GM21526 (cell line): ENCODE measurements around the gene CHDH.

Experiments
- ATAC-seq: cut with Tn5 transposase; IDR thresholded peaks from one replicate; pipeline ENCODE4 v1.9.1; 2021; ENCODE audit warnings: moderate library complexity; ENCODE audit not compliant: unreplicated experiment, low FRiP score

The CHDH gene

DNA sequence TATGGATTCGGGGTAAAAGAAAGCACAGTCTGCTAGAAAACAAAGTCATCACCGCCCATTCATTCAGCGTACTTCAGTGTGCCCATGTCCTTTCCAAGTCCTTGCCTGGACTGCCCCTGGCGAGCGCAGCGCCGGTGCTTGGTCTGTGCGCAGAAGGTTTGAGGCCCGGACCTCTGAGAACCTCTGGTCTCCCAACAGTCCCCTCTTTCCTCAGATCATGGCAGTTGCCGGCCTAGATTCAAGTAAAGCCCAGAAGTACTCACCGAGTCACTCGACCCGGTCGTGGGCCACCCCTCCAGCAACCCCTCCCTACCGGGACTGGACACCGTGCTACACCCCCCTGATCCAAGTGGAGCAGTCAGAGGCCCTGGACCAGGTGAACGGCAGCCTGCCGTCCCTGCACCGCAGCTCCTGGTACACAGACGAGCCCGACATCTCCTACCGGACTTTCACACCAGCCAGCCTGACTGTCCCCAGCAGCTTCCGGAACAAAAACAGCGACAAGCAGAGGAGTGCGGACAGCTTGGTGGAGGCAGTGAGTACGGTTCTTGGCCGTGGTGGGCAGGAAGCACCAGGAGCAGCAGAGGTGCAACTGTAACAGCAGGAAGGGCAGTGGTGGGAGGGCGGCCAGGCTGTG, 36.3 kb downstream of the CHDH start:
- no peak for ATAC-seq

GRCh38 chr3:53809267-53809666, 37.0 kb downstream of the CHDH start:
- no peak for ATAC-seq

DNA sequence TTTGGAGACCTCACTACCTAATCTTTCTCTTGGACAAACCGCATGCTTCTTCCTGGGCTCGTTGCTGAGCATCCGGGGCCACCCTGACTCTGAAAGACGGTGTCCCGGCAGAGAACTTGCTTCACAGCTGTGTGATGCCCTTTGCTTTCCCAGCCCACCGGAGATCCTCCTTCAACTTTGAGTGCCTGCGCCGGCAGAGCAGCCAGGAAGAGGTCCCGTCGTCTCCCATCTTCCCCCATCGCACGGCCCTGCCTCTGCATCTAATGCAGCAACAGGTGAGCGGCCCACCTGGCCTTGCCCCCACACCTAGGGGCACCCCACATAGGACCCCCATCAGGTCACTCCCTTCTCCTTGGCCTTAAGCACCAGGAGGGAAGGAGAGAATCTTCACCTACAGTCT, 37.7 kb downstream of the CHDH start:
- ATAC-seq = no peak

DNA sequence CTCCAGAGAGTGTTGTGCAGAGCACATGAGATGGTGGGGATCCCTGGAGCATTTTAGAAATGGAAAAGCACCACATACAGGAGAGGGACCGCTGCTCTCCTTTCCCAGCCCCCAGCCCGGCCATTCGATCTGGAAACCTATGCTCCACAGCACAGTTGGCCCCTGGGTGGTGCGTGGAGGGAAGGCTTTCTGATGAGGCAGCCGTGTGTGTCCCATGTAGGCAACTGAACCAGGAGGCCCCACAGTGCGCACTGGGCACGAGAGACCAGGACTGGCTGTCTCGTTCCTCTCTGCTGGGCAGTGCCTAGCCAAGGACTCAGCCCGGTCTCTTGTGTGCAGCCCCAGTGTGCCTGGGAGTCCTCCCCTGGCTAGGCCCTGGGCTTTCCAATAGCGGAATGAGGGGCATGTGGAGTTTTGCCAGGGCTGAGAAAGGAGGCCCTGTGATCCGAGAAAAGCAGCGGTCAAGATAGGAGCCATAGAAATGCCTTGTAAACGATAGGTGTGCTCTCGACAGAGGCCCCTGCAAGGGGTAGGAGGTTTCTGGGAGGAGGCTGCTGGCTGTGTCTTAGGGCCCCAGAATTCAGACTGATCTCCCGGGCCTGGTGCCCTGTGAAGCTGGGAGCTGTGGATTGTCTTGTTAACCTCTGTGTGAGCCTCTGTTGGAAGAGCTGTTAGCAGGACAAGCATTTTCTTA, 39.0 kb downstream of the CHDH start:
- ATAC-seq = no peak

- ATAC-seq = no peak
Measured at GRCh38 chr3:53806182-53807116, 39.8 kb downstream of the CHDH start.

DNA sequence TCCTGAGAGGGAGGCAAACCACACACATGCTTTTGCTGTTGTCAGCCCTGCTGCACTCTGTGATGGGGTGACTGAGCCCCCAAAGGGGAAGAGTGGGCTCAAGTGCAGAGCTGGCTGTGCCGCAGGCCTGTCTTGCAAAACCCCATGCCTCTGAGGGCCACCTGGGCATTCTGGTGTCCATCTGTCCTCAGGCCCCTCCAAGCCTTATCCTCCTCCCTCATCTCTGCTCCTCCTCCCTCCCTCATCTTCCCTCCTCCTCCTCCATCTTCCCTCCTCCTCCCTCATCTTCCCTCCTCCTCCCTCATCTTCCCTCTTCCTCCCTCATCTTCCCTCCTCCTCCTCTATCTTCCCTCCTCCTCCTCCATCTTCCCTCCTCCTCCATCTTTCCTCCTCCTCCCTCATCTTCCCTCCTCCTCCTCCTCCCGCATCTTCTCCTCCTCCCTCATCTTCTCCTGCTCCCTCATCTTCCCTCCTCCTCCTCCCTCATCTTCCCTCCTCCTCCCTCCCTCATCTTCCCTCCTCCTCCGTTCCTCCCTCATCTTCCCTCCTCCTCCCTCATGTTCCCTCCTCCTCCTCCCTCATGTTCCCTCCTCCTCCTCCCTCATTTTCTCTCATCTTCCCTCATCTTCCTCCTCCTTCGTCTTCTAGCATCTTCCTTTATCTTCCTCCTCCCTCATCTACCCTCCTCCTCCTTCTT, 40.6 kb downstream of the CHDH start:
- ATAC-seq = no peak

GRCh38 chr3:53804697-53805462, 41.3 kb downstream of the CHDH start:
- ATAC-seq = no peak

DNA sequence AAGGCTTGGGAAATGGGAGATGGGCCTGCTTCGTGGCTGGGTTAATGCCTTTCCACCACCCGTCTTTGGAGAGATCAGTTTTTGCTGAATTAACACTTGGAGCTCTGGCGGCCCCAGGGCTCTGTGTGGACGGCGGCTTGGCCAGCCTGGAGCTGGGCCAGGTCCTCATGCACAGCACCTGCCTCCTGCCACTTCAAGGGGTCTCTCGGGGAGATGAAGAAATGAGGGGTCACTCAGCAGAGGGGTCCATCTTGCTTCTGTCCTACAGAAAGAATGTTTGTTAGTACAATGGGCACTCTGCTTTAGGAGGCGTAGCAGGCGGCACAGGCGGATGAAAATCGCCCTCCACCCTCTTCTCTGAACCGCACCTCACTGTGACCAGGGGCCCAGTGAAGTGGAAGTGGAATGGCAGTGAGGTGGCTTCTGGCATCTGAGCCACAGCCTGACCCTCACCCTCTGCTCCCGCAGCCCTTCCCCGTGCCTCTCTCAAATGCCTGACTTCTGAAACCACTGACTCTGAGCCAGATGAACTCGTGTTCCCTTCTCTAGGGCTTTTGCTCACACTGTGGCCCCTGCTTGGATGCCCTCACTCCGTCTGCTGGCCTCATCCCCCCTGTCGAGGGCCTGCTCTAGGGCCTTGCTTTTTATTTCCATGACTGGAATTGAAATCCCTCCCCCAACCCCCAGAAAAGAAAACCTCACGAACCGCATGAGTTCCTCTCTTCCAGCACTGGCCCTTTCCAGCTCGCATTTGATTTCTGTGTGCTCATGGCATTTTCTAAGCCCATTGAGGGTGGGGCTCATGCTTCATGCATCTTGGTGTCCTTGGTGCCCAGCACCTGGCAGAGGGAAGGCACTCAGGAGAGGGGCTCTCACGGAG, 42.2 kb downstream of the CHDH start:
- ATAC-seq = no peak

DNA sequence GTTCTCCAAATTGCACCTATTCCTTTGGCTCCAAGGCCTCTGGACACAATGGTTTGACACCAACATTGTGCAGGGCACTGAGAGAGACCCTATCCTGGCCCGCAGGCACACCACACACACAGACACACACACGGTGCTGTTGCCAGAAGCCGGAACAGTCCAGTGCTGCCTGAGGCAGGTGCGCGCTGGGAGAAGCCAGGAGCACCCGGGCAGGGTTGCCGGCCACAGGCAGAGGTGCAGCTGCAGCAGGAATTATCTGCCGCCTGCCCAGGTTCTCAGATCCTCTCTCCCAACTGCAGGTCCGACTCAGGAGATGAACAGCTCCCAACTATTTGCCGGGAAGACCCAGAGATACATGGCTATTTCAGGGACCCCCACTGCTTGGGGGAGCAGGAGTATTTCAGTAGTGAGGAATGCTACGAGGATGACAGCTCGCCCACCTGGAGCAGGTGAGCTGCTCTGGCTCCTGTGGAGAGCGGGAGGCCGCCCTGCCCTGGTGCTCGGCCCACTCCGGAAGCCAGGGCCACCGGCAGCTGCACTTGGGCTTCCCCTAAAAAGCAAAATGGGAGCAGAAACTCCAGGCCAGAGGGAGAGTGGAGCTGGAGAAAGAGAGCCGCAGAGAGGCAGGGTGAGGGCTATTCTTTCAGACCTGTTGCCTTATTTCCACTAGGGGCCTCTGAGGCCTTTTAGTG, 42.9 kb downstream of the CHDH start:
- no peak for ATAC-seq

DNA sequence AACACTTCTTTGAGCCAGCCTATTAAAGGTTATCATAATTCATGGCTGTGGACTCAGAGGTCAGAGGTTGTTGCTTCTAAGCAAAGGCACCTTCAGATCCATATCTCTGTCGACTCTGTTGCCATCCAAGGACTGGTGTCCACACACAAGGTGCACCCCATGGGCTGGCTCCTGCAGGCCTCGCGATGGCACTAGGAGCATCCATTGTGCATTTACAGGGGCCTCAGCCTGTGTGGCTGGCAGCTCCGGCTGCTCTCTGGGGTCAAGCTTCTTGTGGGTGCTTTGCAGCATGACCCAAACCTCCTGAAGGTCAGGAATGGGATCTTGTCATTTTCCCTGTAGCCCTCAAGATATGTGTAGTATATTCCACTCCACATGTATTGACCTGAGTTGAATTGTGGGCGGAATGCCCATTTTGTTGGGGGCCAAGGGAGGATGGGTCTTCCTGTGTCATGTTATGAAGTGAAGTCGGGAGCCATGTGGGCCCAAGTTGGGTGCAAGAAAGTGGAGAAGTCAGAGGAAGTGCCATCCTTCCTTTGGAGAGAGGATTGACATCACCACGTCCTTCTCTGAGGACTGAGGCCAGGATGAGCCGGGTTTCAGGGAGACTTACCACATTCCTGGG, 43.9 kb downstream of the CHDH start:
- no peak for ATAC-seq

- ATAC-seq = no peak
Measured at GRCh38 chr3:53801319-53801718, 44.9 kb downstream of the CHDH start.

DNA sequence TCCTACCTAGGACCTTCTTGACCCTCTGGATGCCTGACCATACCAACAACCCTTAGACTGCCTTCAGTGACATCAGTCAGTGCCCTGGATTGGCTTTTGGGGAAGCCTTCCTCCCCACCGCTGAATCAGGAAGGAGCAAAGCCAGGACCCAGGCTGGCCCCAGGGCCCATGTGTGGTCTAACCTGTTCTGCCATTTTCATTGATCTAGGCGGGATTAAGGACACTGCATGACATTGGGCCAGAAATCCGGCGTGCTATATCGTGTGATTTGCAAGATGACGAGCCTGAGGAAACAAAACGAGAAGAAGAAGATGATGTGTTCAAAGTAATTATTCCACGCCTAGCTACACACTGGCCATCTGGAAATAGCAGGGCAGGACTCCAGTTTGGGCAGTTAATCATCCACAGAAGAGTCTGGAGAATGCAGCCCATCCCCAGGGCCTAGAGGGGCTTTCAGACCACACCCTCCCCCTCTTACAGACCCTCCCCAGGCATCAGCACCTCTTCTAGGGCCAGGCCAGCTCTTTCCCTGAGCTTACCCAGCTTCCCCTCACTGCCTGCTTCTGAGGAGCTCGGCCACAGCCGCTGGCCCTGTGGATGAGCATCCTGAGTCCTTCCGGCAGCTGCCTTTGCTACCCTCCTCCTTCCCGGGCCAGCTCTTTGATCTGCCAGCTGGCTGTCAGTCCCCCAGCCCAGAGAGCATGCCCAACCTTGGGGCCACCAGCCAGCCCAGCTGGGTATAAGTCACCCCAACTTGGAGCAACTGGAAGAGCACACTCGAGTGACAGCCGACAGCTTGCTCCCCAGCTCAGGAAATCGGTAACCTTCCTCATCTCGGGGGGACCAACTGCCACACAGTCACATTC, 45.9 kb downstream of the CHDH start:
- no peak for ATAC-seq

- no peak for ATAC-seq
Measured at GRCh38 chr3:53799338-53799865, 46.8 kb downstream of the CHDH start.

DNA sequence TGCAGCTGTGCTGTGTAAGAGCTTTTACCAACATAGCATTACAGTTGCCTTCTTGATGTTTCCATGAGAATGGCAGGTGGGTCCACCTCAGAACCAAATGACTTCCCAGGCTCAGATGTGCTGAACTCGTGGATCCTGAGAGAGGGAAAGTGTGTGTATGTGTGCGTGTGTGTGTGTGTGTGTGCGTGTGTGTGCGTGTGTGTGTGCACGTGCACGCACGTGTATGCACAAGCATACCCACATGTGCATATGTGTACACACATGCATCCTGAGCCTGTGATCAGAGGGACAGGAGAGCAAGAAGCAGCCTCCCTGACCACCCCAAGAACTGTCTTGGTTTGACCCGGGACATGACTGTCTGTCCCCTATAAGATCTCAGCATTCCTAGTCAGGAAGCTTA, 48.1 kb downstream of the CHDH start:
- ATAC-seq = no peak

DNA sequence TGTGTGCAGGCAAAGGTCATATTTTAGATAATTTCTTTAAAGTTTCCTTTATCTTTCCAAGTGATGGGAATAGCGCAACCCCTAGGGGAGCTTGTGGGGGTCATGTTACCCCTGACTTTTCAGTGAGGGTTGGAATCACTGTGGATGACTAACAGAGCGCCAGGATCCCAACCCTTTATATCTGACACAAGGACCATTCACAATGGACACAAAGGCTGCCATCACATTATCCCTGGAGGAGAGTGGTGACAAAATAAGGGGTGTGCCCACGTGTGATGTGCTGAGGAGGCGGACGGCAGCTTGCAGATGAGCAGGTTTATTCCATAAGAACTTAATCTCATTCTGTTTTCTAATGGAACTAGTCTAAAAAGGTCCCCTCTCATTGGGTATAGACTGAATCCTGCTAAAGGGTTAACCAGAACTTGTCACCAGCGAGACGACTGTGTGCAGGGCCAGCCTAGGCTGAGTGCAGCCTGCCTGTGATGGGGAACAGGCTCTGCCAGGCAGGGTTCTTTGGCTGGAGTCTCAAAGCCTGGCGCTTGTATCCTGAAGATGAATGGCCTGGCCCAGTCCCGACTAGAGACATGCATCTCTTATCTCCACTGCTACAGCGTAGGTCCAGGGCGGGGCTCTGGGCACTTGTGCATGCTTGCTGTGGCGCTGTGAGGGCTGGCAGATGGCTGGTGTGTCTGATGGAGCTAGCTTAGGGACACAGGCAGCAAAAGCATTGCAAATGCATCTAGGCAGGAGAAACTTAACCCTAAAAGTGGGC, 50.2 kb downstream of the CHDH start:
- ATAC-seq = no peak

DNA sequence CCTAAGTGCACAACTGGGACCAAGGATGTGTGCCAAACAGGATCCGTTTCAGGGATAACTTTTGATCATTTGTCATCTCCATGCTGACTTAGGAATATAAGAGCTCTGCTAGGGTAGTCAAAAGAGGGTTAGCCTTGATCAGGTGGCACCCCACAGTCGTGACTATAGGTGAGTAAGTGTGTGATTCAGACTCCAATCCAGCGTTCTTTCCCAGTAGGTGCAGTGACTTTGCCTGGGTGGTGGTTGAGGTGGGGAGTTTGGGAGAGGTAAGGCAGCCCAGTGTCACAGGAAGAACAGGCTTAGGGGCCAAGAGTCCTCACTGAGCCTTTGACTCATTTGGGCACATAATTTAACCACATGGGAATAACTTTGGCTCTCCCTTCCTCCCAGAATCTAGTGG, 51.0 kb downstream of the CHDH start:
- ATAC-seq = no peak
